Stimulated activated CD4-positive, alpha-beta T cell treated with anti-CD3 and anti-CD28 coated beads, Interleukin-12 subunit alpha, Interleukin-12 subunit beta, amount 100 ng/mL, for 24 hours (primary cell): ENCODE data around the gene GTF3C5.
"Not testable (repeated sequence)": the region's sequence is repeated elsewhere in the genome, so short reads cannot be mapped to it uniquely, and the experiment has no call there.

Experiments used
- DNase-seq, 2 experiments: peaks; one replicate each; pipeline ENCODE4 v3.0.0-alpha.2; 2020; ENCODE audit warnings: low read depth in 2 of 2

The GTF3C5 gene

GRCh38 chr9:133030317-133031129 is at the start of gene GTF3C5:
Gene GTF3C5, plus strand, starts transcription at chr9:133030997. Its CDS starts 15 bp downstream, at chr9:133031012.
- peak; percentile 76 to 89 for DNase-seq

GRCh38 chr9:132982458-132982857 is 48.3 kb upstream of the GTF3C5 start:
- DNase-seq, result no peak

GRCh38 chr9:132983491-132984201 is 47.2 kb upstream of the GTF3C5 start:
- DNase-seq, result no peak

GRCh38 chr9:132984202-132985070 is 46.4 kb upstream of the GTF3C5 start:
- DNase-seq, result no peak

- no peak for DNase-seq
Measured at GRCh38 chr9:132985071-132985350, 45.8 kb upstream of the GTF3C5 start.

- DNase-seq, result no peak
Measured at GRCh38 chr9:132985489-132985888, 45.3 kb upstream of the GTF3C5 start.

GRCh38 chr9:132986114-132986513 is 44.7 kb upstream of the GTF3C5 start:
- DNase-seq, result no peak

GRCh38 chr9:132986640-132987620 is 43.9 kb upstream of the GTF3C5 start:
- DNase-seq, result no peak

GRCh38 chr9:132988244-132989013 is 42.4 kb upstream of the GTF3C5 start:
- no peak for DNase-seq

GRCh38 chr9:132989014-132989310 is 41.8 kb upstream of the GTF3C5 start:
- DNase-seq, result no peak

- no peak for DNase-seq
Measured at GRCh38 chr9:132989414-132989996, 41.3 kb upstream of the GTF3C5 start.

GRCh38 chr9:132989998-132990557 is 40.7 kb upstream of the GTF3C5 start:
- not testable (repeated sequence) for DNase-seq

- DNase-seq, result no peak
Measured at GRCh38 chr9:132990781-132991180, 40.0 kb upstream of the GTF3C5 start.

- DNase-seq, result no peak
Measured at GRCh38 chr9:132991351-132992300, 39.2 kb upstream of the GTF3C5 start.

- DNase-seq, result no peak
Measured at GRCh38 chr9:132993511-132993939, 37.3 kb upstream of the GTF3C5 start.

GRCh38 chr9:132994410-132995120 is 36.2 kb upstream of the GTF3C5 start:
- DNase-seq, result no peak

GRCh38 chr9:132995121-132995420 is 35.7 kb upstream of the GTF3C5 start:
- DNase-seq, result no peak

- DNase-seq, result no peak
Measured at GRCh38 chr9:132995879-132996278, 34.9 kb upstream of the GTF3C5 start.
